GM19351 (cell line): ENCODE data around the gene CHMP6.

ENCODE experiments used
- ATAC-seq: cut with Tn5 transposase; IDR thresholded peaks from one replicate; pipeline ENCODE4 v1.9.1; 2021; ENCODE audit warnings: mild to moderate bottlenecking, moderate library complexity; ENCODE audit not compliant: unreplicated experiment

CHMP6 gene

GRCh38 chr17:80991645-80992076 lies at the start of gene CHMP6:
Gene CHMP6 (plus strand): TSS chr17:80991841. CDS start chr17:80991919, 78 bp downstream.
- ATAC-seq: no peak

DNA sequence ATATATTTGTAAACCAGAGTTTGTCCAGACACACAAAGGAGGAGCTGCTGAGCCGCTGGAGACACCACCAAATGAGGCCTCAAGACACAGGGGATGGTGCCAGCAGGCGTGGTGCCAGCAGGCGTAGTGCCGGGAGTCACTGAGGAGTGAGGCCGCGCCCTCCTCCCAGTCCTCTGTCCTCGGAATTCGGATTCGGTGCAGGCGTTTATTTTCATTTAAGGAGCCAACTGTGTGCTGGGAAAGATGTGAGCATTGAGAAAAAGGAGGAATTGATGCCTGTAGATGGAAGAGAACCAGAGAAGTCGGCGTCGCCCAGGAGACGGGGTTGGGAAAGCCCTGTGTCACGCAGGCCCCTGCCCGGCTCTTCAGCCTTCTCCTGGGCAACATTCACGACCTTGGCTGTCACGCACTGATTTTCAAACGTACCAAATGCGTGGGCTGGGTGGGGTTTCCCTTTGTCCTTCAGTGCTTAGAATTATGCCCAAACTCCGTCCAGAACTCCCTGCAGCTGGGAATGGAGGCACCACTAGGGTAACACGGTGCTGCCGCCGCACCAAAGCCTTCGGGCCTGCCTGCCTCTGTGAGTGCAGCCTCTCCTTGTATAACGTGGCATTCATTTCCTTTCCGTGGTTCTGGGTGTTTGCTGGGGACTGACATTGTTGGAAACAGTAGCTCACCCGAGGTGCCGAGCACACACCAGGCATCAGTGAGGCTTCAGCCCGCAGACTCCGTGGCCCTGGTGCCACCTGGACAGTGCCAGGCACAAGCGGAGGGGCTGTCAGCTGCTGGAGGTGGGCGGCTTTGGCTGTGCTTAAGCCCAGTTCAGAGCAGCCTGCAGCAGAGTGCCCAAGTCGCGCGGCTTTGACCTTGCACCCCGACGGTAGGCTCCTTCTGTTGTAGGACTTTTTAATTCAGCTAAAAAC lies 49.0 kb upstream of the CHMP6 start:
- ATAC-seq: no peak

GRCh38 chr17:80943346-80944145 lies 48.1 kb upstream of the CHMP6 start:
- no peak for ATAC-seq

GRCh38 chr17:80944326-80944725 lies 47.3 kb upstream of the CHMP6 start:
- ATAC-seq: no peak

GRCh38 chr17:80945736-80946135 lies 45.9 kb upstream of the CHMP6 start:
- ATAC-seq: no peak

DNA sequence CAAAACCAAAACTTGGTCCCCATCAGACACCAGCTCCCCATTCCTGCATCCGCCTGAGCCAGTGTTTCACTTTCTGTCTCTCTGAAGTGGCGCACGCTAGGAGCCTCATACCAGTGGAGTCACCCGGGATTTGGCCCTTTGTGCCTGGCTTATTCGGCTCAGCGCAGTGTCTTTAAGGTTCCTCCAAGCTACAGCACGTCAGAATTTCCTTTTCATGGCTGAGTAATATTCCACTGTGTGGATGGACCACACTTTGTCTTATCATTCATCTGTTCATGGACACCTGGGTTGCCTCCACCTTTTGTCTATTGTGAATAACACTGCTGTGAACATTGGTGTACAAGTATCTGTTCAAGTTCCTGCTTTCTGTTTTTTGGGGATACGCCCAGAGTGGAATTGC lies 45.2 kb upstream of the CHMP6 start:
- no peak for ATAC-seq

- ATAC-seq: no peak
These were observed 44.3 kb upstream of the CHMP6 start for GRCh38 chr17:80947200-80947940.

DNA sequence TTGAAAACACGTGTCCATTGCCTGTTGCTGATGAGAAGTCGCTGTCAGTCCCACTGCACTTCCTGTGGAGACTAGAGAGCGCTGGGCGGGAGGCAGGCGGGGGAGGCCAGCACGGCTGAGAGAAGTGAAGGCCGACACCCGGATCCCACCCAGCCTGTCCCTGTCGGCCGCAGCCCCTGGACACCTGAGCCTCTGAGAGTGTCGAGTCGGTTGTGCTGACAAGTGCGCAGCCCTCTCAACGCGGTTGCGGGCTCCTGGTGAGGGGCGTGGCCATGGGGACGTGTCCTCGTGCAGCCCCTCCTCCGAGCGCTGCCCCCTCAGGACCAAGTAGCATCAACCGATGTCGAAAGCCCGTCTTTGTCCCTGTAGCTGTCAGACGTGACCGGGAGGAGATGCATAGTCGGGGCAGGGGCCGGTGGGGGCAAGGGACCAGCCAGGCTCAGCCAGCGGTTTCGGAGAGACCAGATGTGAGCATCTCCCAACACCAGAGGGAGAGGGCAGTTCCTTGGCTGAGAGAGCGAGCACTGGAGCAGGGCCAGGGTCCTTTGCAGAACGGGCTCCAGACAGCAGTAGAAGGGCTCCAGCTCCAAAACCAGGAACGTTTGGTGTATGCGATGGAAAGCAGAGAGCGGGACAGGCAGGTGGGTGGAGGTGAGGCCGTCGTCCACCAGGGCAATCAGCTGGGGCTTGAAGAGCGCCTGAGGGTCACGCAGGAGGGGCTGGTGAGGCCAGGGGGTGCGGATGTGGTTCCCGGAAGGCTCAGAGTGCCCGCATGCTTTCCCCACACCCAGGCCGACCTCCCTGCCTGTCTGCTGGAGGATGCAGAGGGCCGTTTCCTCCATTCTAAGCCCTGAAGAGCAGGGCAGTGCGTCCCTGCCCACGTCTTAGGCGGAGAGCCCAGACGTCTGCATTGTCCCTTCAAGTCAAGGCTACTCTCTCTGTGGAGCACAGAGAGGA lies 43.3 kb upstream of the CHMP6 start:
- no peak for ATAC-seq

DNA sequence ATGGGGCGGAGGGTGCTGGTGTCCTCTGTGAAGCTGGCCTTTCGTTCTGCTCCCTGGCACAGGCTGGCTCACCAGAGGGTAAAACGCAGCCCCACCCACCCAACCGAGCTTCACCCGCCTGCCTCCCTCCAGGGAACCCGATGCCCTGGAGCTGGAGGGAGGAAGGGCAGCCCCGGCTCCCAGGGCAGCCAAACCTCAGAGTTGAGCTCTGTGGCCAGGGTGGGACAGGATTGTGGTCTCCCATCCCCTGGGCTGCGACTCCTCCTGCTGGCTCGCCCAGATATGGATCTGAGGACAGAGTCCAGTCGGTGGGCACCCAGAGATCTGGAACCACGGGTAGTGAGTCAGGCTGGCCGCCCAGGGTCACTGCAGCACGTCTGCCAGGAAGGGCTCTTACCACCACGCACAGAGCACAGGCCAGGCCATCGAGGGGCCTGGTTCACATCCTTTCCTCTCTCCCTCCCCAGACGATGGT lies 42.6 kb upstream of the CHMP6 start:
- no peak for ATAC-seq

DNA sequence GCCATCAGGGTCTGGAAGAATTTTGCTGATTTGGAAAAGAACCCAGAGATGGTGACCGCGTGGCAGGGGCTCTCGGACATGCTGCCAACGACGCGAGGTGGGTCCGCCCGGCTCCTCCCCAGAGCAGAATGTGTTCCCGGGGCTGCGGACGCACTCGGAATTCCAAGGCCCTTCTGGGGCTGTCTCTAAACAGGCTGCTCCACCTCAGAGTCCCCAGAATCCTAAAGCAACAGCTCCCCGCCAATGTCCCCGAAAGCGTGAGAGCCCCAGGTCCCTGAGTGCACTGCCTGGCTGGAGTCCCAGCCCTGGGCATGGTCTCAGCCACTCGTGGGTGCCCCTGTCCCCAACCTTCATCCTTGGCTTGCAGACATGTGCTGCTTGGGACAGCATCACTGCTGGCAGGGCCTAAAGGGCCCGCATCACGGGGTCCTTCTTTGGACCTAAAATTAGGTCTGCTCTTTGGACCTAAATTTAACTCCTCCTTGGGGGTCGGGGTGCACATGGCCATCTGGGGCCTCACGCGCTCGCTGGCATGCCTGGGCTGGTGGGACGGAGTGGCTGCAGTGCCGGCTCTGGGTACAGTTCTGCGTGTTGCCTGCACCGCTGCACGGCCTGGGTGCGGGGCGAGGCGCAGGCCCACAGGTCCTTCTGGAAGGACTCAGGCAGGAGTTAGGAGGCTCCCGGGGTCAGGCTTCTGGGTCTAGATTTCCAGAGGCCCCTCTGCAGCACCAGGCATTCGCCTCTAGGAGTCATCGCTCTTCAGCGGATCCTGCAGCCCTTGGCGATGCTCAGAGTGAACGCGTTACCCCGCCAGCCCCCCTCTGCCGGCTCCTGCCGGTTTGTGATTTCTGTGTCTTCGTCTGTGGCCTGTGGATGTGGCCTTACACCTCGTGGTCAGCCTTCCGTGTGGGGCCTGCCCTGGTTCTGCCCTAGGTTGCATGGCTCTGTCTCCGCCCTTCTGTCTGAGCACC lies 41.9 kb upstream of the CHMP6 start:
- no peak for ATAC-seq

- no peak for ATAC-seq
These were observed 41.0 kb upstream of the CHMP6 start for GRCh38 chr17:80950466-80951120.

GRCh38 chr17:80951121-80952090 lies 40.2 kb upstream of the CHMP6 start:
- ATAC-seq: no peak

DNA sequence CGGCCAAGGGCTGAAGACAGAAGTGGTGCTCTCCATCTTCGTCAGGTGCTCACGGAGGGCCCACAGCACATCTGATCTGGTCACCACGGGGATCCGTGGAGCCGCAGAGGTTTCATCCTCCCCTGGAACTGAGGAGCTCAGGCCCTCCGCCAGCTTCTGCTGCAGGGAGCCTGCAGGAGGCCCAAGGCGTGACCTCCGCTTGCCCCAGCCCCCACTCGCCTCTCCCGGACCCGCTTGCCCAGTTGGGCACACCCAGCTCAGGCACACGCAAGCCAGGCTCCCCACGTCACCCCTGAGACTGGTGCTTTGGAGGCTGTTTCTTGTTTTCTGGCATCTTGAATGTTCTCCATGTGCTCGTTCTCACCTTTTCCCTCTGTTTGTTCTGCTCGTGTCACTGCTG lies 39.4 kb upstream of the CHMP6 start:
- no peak for ATAC-seq

GRCh38 chr17:80953471-80954315 lies 37.9 kb upstream of the CHMP6 start:
- ATAC-seq: no peak

- ATAC-seq: no peak
These were observed 36.6 kb upstream of the CHMP6 start for GRCh38 chr17:80955078-80955477.

DNA sequence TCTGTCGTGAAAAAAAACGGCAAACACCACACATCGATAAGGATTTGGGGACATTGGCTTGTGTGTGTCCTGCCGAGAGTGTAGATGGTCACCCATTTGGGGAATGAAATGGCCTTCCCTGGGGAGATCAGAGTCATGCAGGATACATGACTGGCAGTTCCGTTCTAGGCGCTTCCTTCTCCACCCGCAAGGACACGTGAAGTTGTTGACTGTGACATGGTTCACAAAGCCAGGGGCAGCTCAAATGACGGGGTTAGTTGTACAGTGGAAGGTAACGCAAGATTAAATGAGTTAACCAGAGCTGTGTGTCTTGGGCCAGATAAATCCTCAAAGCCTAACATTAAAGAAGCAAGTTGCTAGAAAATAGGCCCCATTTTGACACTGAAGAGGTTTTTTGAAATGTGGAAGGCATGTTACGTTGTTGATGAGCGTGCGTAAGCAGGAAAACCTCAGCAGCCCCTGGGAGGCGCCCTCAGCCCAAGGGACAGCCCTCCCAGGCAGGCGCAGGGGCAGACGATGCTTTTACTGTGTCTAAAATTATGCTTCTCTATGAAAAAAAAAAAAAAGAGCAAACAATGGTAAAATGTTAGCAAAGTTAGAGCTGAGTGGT lies 35.9 kb upstream of the CHMP6 start:
- no peak for ATAC-seq
